Esophagus muscularis mucosa (tissue), 4 donors: Measurements from ENCODE around the gene TOMT. TPM values are rescaled to one million over a fixed set of nuclear protein-coding genes. Genes with fewer than 3 reads are reported as not detected.
"Not testable (repeated sequence)": the region's sequence is repeated elsewhere in the genome, so short reads cannot be mapped to it uniquely, and the experiment has no call there.

Experiments
- DNase-seq: peaks from one replicate; pipeline ENCODE4 v3.0.0-alpha.2; 2017; ENCODE audit errors: extremely low spot score
- H3K27ac ChIP-seq, 4 donors: fragments of 200-600 bp; sonication (generic); replicated peaks in 1 of 4; 1 replicate in 3 of 4; 2 replicates in 1 of 4; pipeline ENCODE4 v1.5.1; 2016 to 2019; ENCODE audit warnings: mild to moderate bottlenecking in 1 of 4
- H3K27me3 ChIP-seq, 4 donors: fragments of 200-600 bp; sonication (generic); one replicate each; pipeline versions ENCODE4 v1.5.1 to v1.6.0; 2016 to 2019
- H3K36me3 ChIP-seq, 4 donors: fragments of 200-600 bp; sonication (generic); one replicate each; pipeline ENCODE4 v1.5.1; 2016 to 2019
- H3K4me1 ChIP-seq, 4 donors: fragments of 200-600 bp; sonication (generic); one replicate each; pipeline ENCODE4 v1.5.1; 2016 to 2019
- H3K4me3 ChIP-seq, 4 donors: fragments of 200-600 bp; sonication (generic); 1 replicate in 2 of 4; 2 replicates in 2 of 4; pipeline ENCODE4 v1.5.1; 2016 to 2019; ENCODE audit warnings: mild to moderate bottlenecking in 4 of 4, moderate library complexity in 1 of 4
- H3K9me3 ChIP-seq, 4 donors: fragments of 200-600 bp; sonication (generic); 1 replicate in 3 of 4; 2 replicates in 1 of 4; pipeline ENCODE4 v1.5.1; 2016 to 2019
- CTCF ChIP-seq, 3 experiments: fragments of 200-600 bp in 2 of 3; fragments of 450-650 bp in 1 of 3; sonication (generic) in 2 of 3; IDR thresholded peaks; one replicate each; pipeline ENCODE4 v1.5.1; 2017 to 2019; ENCODE audit warnings: antibody characterized with exemption in 3 of 3, mild to moderate bottlenecking in 2 of 3, moderate library complexity in 1 of 3
- EP300 ChIP-seq: sonication (generic); formaldehyde crosslinking; IDR thresholded peaks from one replicate; pipeline ENCODE4 v1.6.1; 2017; ENCODE audit warnings: antibody characterized with exemption
- POLR2A ChIP-seq: fragments of 450-650 bp; IDR thresholded peaks from one replicate; pipeline ENCODE4 v1.6.1; 2017; ENCODE audit warnings: antibody characterized with exemption, moderate library complexity, mild to moderate bottlenecking, low read depth
- POLR2AphosphoS5 ChIP-seq, 2 donors: sonication (generic); formaldehyde crosslinking; IDR thresholded peaks; one replicate each; pipeline ENCODE4 v1.6.1; 2017; ENCODE audit warnings: antibody characterized with exemption in 2 of 2
- WGBS: methylation state at CpG from one replicate; pipeline ENCODE4 v1.1.5; 2018; 5-methylcytosine and 5-hydroxymethylcytosine counted together
- intact Hi-C: fragments of 100-400 bp; cut with DNase I; formaldehyde crosslinking; loops from one replicate; pipeline ENCODE4 v1.15.1; 2023
- total RNA-seq, 4 donors: library from RNA; depleted of rRNA; stranded (reverse); fragments of >200 nt; gene quantifications; one replicate each; pipeline versions ENCODE4 v1.1.0 to v1.2.1, GENCODE V29; 2016

TOMT gene
- total RNA-seq, 4 donors from 2014 or later, result not detected

- 84% methylated on average over 4 of the region's 4 CpGs for WGBS
- intact Hi-C loops, result loop anchor here (5.0 kb wide), 1 partner anchor 118 kb away; no protein-coding TSS in a partner anchor
- H3K36me3 ChIP-seq, result no peaks in the 10 kb centered on the region
Measured at GRCh38 chr11:72144807-72145565, 39.3 kb downstream of the TOMT start.

GRCh38 chr11:72146625-72147024 lies 40.9 kb downstream of the TOMT start:
- Histone ChIP-seq H3K27me3 (peaks cover 0 to 3% (median 0%) of the 10 kb centered on the region in 4 donors), H3K36me3 (no peaks in the 10 kb centered on the region), H3K4me1 (peaks cover 0 to 3% (median 0%) of the 10 kb centered on the region in 4 donors), H3K9me3 (no peaks in the 10 kb centered on the region), H3K4me3 (no peak overlapping the region), H3K27ac (no peak overlapping the region)
- DNase-seq, result no peak
- intact Hi-C loops, result no loop called here
- WGBS, result 84% methylated on average over 2 of the region's 2 CpGs
- TF ChIP-seq POLR2A, result no peak
- no peak for TF ChIP-seq CTCF (IDR thresholded peaks at IDR 0.05)
- no peak for TF ChIP-seq EP300
- no peak for TF ChIP-seq POLR2AphosphoS5 (IDR thresholded peaks at IDR 0.05)

More at GRCh38 chr11:72144807-72145565, 39.3 kb downstream of the TOMT start:
- TF ChIP-seq CTCF (IDR thresholded peaks at IDR 0.05) (no peak), POLR2A (no peak), EP300 (no peak), POLR2AphosphoS5 (IDR thresholded peaks at IDR 0.05) (no peak)
- H3K4me1 ChIP-seq, result peaks cover 0 to 3% (median 0%) of the 10 kb centered on the region in 4 donors
- H3K4me3 ChIP-seq, result no peak overlapping the region
- no peak overlapping the region for H3K27ac ChIP-seq
- no peaks in the 10 kb centered on the region for H3K9me3 ChIP-seq
- no peak for DNase-seq
- H3K27me3 ChIP-seq, result no peaks in the 10 kb centered on the region

GRCh38 chr11:72150882-72151281 lies 45.2 kb downstream of the TOMT start:
- H3K4me1 ChIP-seq, result no peaks in the 10 kb centered on the region
- H3K36me3 ChIP-seq, result no peaks in the 10 kb centered on the region
- TF ChIP-seq EP300 (no peak), POLR2AphosphoS5 (IDR thresholded peaks at IDR 0.05) (no peak), POLR2A (no peak), CTCF (IDR thresholded peaks at IDR 0.05) (no peak)
- H3K4me3 ChIP-seq, result no peak overlapping the region
- intact Hi-C loops, result no loop called here
- WGBS, result 77% methylated on average over 4 of the region's 4 CpGs
- H3K27ac ChIP-seq, result no peak overlapping the region
- no peak for DNase-seq
- peaks cover 0 to 3% (median 0%) of the 10 kb centered on the region in 4 donors for H3K27me3 ChIP-seq
- H3K9me3 ChIP-seq, result no peaks in the 10 kb centered on the region

- H3K4me1 ChIP-seq, DNase-seq, H3K27ac ChIP-seq, H3K9me3 ChIP-seq, intact Hi-C loops, H3K36me3 ChIP-seq, H3K27me3 ChIP-seq, H3K4me3 ChIP-seq: not testable (repeated sequence)
- WGBS, result 88% methylated on average over 6 of the region's 6 CpGs
Measured at GRCh38 chr11:72153874-72154273, 48.1 kb downstream of the TOMT start.

- 79% methylated on average over 3 of the region's 3 CpGs for WGBS
- H3K9me3 ChIP-seq, result no peaks in the 10 kb centered on the region
- no peak overlapping the region for H3K4me3 ChIP-seq
- no peaks in the 10 kb centered on the region for H3K36me3 ChIP-seq
- no peak for TF ChIP-seq EP300
- TF ChIP-seq POLR2A, result no peak
- TF ChIP-seq CTCF (IDR thresholded peaks at IDR 0.05), result no peak
- no peak for TF ChIP-seq POLR2AphosphoS5 (IDR thresholded peaks at IDR 0.05)
- DNase-seq, result no peak
- no peak overlapping the region for H3K27ac ChIP-seq
- peaks cover 0 to 17% (median 0%) of the 10 kb centered on the region in 4 donors for H3K27me3 ChIP-seq
- no peaks in the 10 kb centered on the region for H3K4me1 ChIP-seq
- intact Hi-C loops, result no loop called here
Measured at GRCh38 chr11:72154816-72155215, 49.1 kb downstream of the TOMT start.
